HG02885 (cell line): ENCODE results near the gene STOX2.
"Not testable (repeated sequence)": the region's sequence is repeated elsewhere in the genome, so short reads cannot be mapped to it uniquely, and the experiment has no call there.

Experiments used
- ATAC-seq: cut with Tn5 transposase; IDR thresholded peaks from one replicate; pipeline ENCODE4 v1.9.1; 2021; ENCODE audit warnings: mild to moderate bottlenecking; ENCODE audit not compliant: unreplicated experiment, poor library complexity

Gene STOX2

DNA sequence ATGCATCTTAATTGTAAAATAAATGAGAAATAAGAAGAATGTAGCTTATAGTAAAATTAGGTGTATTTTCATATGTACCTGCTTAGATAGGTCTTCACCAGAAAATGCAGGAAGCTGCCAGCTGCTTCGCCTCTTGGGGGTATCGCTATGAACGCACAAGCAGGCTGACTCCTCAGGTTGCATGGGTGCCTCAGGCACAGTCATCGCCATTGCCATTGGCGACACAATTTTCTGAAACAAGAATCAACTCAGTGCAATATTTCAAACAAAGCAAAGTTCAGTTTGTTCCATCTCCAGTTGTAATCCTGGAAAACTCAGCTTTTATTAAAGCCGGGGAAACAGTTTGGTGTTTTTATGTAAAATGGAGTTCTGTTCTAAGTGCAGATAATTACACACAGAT, 29.7 kb downstream of the STOX2 start:
- no peak for ATAC-seq

DNA sequence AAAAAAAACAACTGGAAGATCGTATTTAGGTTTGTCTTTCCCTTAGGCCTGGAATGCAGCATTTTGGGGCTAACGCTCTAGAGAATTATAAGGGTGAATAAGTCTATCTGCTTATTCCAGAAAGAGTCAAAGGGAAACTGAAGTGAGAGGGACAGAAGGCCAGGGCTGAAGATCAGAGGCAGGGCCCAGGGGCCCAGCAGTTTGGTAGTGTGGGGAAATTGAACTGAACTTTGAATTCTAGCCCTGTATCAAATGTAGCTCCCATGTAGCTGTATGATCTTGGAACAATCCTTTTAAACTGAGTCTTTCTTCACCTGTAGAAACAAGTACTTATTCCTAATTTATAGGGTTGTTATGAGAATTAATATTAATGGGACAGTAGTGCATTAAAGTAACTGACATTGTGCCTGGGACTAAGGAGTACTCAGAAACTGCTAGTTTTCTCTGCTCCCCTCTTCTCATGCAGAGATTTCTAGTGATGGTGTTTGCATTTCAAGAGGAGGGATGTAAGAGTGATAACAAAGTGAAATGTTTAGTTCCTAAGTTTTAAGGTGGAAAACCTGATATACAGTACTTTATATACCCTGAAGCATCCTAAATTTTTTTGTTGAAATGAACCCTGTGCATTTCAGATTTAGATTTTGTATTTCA, 30.4 kb downstream of the STOX2 start:
- no peak for ATAC-seq

- no peak for ATAC-seq
These were observed 30.9 kb downstream of the STOX2 start for GRCh38 chr4:183936047-183936446.

DNA sequence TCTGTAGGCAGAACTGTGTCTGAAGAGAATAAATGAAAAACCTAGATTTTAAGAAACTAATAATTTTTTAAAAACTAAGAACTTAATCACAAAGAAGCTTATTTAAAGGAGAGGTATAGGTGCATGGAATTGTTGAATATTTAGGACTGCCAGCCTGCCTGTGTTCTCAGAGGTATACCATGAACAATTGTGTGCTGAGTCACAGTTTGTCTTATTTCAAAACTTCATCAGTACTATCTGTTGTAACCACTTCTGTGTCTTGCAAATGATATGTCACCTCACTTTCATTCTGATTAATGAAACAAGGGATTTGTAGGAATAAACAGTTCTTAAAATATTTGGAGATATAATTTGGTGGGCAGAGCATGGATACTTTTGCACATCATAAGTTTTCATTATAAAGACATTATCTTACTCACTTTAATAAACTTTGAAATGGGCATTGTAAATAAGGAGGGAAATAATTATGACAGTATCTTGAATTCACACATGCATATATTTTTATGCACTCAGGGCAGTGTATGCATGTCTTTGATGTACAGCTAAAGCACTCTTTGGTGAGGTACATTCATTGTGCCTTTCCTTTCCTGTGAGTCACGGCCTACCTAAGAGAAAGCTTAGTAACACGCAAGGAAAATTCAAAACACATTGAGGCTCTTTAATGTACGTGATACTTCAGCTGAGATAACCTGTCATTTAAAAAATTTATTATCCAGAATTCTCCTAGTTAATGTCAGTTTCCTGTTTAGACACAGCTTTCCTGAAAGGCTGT, 31.7 kb downstream of the STOX2 start:
- ATAC-seq: no peak

DNA sequence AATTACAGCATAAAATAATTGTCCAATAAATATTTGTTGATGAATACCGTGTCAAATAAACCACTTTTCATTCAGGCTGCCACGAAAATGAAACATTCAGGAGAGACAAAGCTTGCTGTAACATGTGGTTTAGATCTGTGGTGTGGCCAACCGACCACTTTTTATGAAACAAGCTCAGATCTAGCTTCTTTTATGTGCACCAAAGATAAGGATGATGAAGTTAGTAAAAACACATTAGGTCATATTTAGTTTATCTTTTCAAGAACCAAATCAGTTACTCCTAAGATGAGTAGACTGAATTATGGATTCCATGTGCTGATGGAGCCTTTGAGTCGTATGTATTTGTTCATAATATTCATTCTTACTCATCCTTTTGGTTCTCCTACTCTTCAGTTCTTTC, 35.8 kb downstream of the STOX2 start:
- no peak for ATAC-seq

- ATAC-seq: no peak
These were observed 36.9 kb downstream of the STOX2 start for GRCh38 chr4:183941964-183942363.

GRCh38 chr4:183945741-183946140, 40.6 kb downstream of the STOX2 start:
- ATAC-seq: no peak

DNA sequence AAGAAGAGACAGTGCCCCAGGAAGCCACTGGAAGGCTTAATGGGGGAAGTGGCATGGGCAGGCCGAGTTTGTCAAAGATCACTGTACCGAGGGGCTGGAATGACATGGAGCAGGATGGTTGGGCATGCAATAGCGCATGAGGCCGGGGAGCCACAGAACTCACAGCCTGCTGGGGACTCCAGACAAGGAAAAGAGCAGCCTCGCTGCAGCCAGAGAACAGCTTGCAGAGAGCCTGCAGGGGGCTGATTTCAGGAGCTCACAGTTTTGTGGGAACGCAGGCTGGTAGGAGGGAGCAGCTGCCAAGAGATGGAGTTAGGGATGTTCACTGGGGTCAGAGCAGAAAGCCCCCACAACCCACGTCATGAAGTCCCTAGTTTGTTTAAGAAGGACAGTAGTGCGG, 45.4 kb downstream of the STOX2 start:
- ATAC-seq: no peak

DNA sequence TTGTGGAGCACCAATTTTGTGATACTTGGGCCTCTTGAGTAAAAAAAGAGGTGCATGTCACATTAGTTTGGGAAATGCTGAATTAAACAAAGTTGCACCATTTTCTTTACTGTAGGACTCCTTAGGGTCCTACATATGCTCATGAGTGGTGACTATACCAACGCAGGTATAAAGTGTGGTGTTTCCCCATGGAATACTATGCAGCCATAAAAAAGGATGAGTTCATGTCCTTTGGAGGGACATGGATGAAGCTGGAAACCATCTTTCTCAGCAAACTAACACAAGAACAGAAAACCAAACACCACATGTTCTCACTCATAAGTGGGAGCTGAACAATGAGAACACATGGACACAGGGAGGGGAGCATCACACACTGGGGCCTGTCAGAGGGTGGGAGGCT, 47.5 kb downstream of the STOX2 start:
- ATAC-seq: not testable (repeated sequence)

GRCh38 chr4:183959319-183960045, 54.4 kb downstream of the STOX2 start:
- no peak for ATAC-seq

DNA sequence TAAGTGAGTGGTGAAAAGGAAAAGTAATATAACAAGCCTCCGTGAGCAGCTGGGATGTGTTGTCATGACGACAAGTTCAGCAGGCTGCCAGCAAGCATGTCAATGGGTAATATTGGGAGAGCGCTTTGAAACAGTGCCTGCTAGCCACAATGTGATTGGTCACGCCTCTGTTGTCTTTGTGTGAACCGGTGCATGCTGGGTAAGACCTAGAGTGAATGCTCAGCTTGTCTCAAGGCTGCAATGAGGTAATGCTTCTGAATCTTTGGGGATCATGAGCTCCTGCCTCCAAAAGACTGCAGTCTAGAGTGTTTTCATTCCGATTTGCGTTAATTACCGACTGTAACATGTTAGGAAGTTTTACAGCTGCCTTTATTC, 54.9 kb downstream of the STOX2 start:
- no peak for ATAC-seq

DNA sequence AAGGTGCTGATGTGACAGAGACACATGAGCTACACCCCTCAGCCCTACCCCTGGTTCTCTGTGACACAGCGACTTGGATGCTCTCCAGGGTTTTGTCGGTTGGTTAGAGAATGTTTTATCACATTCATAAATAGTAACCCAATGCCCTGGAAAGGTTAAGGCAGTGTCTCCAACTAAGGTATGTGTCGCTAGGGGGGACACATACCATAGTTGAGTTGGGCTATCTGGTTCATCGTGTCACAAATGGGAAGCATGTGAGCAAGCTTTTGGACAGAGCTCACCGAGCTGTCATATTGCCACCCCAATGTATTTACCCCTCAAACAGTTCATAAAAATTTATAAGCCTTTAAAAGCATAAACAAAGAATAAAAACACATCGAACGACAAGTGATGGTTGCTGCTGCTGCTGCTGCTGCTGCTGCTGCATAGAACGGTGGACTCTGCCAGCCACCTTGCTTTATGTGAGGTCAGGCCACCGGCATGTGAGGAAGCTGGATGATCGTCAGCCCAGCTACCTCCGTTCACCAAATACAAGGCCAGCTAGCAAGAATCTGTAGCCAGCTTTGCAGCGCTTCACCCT, 55.9 kb downstream of the STOX2 start:
- no peak for ATAC-seq

GRCh38 chr4:183961795-183962194, 56.7 kb downstream of the STOX2 start:
- no peak for ATAC-seq

- no peak for ATAC-seq
These were observed 57.3 kb downstream of the STOX2 start for GRCh38 chr4:183962419-183962818.

- ATAC-seq: no peak
These were observed 61.3 kb downstream of the STOX2 start for GRCh38 chr4:183966371-183966770.

GRCh38 chr4:183967266-183967665, 62.2 kb downstream of the STOX2 start:
- ATAC-seq: no peak

DNA sequence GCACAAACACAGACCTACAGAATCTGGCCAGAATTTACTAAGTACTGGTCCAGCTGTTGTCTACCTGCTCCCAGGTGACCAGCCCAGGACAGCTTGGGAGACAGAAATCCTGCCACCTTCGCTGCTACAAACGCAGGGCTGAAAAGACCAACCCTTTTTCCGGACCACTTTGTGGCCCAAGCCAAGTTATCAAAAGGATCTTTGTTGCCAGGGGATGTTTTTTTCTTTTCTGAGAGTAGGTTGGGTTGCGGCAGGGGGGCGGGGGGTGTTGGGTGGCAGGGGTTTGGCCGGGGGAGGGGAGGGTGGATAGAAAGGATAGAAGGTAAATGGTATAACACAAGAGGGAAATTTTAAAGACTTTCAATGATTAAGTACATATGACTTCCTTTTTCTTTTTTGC, 63.4 kb downstream of the STOX2 start:
- no peak for ATAC-seq

DNA sequence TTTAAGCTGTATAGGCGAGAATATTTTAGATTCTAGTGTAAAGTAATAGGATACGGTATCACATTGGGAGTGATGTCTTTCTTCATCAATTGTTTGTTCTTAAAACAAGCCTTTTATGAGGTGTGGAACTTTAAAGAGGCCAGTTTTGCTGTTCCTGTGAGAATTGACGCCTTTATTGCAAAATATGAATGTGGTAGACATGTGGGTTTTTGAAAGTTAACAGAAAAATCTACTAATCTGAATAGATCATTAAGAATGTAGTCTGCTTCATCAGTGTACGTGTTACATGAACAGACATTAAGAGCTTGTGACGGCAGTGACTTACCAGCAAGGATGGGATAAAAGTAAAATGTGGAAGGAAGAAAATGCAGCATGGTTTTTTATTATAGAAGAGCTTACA, 63.8 kb downstream of the STOX2 start:
- no peak for ATAC-seq

GRCh38 chr4:183969596-183969995, 64.5 kb downstream of the STOX2 start:
- no peak for ATAC-seq

GRCh38 chr4:183971929-183972490, 66.9 kb downstream of the STOX2 start:
- no peak for ATAC-seq

GRCh38 chr4:183977707-183978106, 72.6 kb downstream of the STOX2 start:
- no peak for ATAC-seq
